ENCODE results near the gene MRPL39.

- no peak for TF ChIP-seq POLR2A (IDR thresholded peaks at IDR 0.05)
- TF ChIP-seq CTCF (IDR thresholded peaks at IDR 0.05) = no peak
Measured at GRCh38 chr21:25640943-25641292, 33.6 kb upstream of the MRPL39 start.
